Body of pancreas (tissue), 4 donors: ENCODE measurements around the gene PIGR. TPM values are rescaled to one million over a fixed set of nuclear protein-coding genes. Genes with fewer than 3 reads are reported as not detected.

Experiments
- ATAC-seq: fragments of 150-250 bp; one replicate; pipeline ENCODE4 v1.9.1; 2016
- DNase-seq, 4 donors: peaks; one replicate each; pipeline ENCODE4 v3.0.0-alpha.2; 2019
- H3K27ac ChIP-seq, 4 donors: fragments of 200-600 bp; sonication (generic); 1 replicate in 3 of 4; 2 replicates in 1 of 4; pipeline versions ENCODE4 v1.5.1 to v1.6.1; 2016 to 2019; ENCODE audit warnings: mild to moderate bottlenecking in 1 of 4, mixed read lengths in 1 of 4, moderate library complexity in 1 of 4
- H3K27me3 ChIP-seq, 2 donors: fragments of 200-600 bp; sonication (generic); one replicate each; pipeline ENCODE4 v1.6.0; 2016; ENCODE audit warnings: mild to moderate bottlenecking in 1 of 2
- H3K36me3 ChIP-seq, 2 donors: fragments of 200-600 bp; sonication (generic); replicated peaks in 1 of 2; 2 replicates each; pipeline ENCODE4 v1.5.1; 2016; ENCODE audit warnings: low read depth in 2 of 2; ENCODE audit not compliant: insufficient read depth in 1 of 2
- H3K4me1 ChIP-seq: fragments of 200-600 bp; sonication (generic); one replicate; pipeline ENCODE4 v1.6.0; 2016
- H3K4me3 ChIP-seq, 2 donors: fragments of 200-600 bp; sonication (generic); 1 replicate in 1 of 2; 2 replicates in 1 of 2; pipeline ENCODE4 v1.5.1; 2016 to 2019
- H3K9me3 ChIP-seq, 3 donors: fragments of 200-600 bp; sonication (generic); 1 replicate in 2 of 3; 2 replicates in 1 of 3; pipeline ENCODE4 v1.5.1; 2016
- CTCF ChIP-seq, 7 experiments: fragments of 450-650 bp in 4 of 7; fragments of 200-600 bp in 3 of 7; sonication (generic) in 3 of 7; IDR thresholded peaks; one replicate each; pipeline ENCODE4 v1.5.1; 2016 to 2019; ENCODE audit warnings: antibody characterized with exemption in 7 of 7
- POLR2A ChIP-seq, 3 donors: fragments of 450-650 bp; IDR thresholded peaks; one replicate each; pipeline ENCODE4 v1.6.1; 2016; ENCODE audit warnings: antibody characterized with exemption in 3 of 3, mild to moderate bottlenecking in 2 of 3
- WGBS, 2 donors: methylation state at CpG; one replicate each; pipeline ENCODE4 v1.1.5; 2017; 5-methylcytosine and 5-hydroxymethylcytosine counted together
- intact Hi-C: fragments of 100-400 bp; cut with DNase I; formaldehyde crosslinking; loops from one replicate; pipeline ENCODE4 v1.15.1; 2023
- total RNA-seq, 2 donors: library from RNA; depleted of rRNA; stranded (reverse); fragments of >200 nt; gene quantifications; one replicate each; pipeline ENCODE4 v1.1.0, GENCODE V29; 2016

The PIGR gene
- total RNA-seq, 2 donors from 2014 or later = 14.8 to 45.1 TPM

GRCh38 chr1:206933333-206933945 is 12.8 kb downstream of the PIGR start:
- no peak overlapping the region for H3K4me3 ChIP-seq
- H3K9me3 ChIP-seq = no peaks in the 10 kb centered on the region
- WGBS, 2 donors = 57 to 76% methylated on average over 6 to 8 of the region's 8 CpGs
- DNase-seq (peak; percentile 32 to 58 (median 40)), ATAC-seq (no peak)
- no peak overlapping the region for H3K27ac ChIP-seq
- H3K4me1 ChIP-seq = no peaks in the 10 kb centered on the region
- no peaks in the 10 kb centered on the region for H3K36me3 ChIP-seq
- H3K27me3 ChIP-seq = no peaks in the 10 kb centered on the region
- TF ChIP-seq CTCF (IDR thresholded peaks at IDR 0.05) = peak; percentile 23 to 53 (median 33)
- no peak for TF ChIP-seq POLR2A (IDR thresholded peaks at IDR 0.05)
- intact Hi-C loops = no loop called here

- no peak overlapping the region for H3K27ac ChIP-seq
Observed at GRCh38 chr1:206932177-206932576, 14.1 kb downstream of the PIGR start.

GRCh38 chr1:206931709-206932108 is 14.6 kb downstream of the PIGR start:
- H3K27me3 ChIP-seq = no peaks in the 10 kb centered on the region

More at GRCh38 chr1:206932177-206932576, 14.1 kb downstream of the PIGR start:
- no peaks in the 10 kb centered on the region for H3K4me1 ChIP-seq
- H3K9me3 ChIP-seq = no peaks in the 10 kb centered on the region
- intact Hi-C loops = no loop called here
- DNase-seq = no peak
- no peak overlapping the region for H3K4me3 ChIP-seq
- TF ChIP-seq CTCF (IDR thresholded peaks at IDR 0.05) = no peak
- TF ChIP-seq POLR2A (IDR thresholded peaks at IDR 0.05) = no peak
- H3K27me3 ChIP-seq = no peaks in the 10 kb centered on the region
- 70 to 79% methylated on average over 7 to 8 of the region's 8 CpGs for WGBS, 2 donors
- no peak for ATAC-seq
- no peaks in the 10 kb centered on the region for H3K36me3 ChIP-seq

GRCh38 chr1:206930210-206930798 is 16.0 kb downstream of the PIGR start:
- no peaks in the 10 kb centered on the region for H3K36me3 ChIP-seq
- no peak overlapping the region for H3K4me3 ChIP-seq
- H3K27me3 ChIP-seq = no peaks in the 10 kb centered on the region
- TF ChIP-seq POLR2A (IDR thresholded peaks at IDR 0.05) (no peak), CTCF (IDR thresholded peaks at IDR 0.05) (no peak)
- WGBS, 2 donors = 73 to 86% methylated on average over 10 to 11 of the region's 17 CpGs
- H3K9me3 ChIP-seq = no peaks in the 10 kb centered on the region
- intact Hi-C loops = no loop called here
- H3K4me1 ChIP-seq = no peaks in the 10 kb centered on the region
- H3K27ac ChIP-seq = no peak overlapping the region
- DNase-seq (peak in 1 of 4 donors; percentile 31), ATAC-seq (no peak)

More at GRCh38 chr1:206931709-206932108, 14.6 kb downstream of the PIGR start:
- Histone ChIP-seq H3K4me1 (no peaks in the 10 kb centered on the region), H3K36me3 (no peaks in the 10 kb centered on the region), H3K9me3 (no peaks in the 10 kb centered on the region), H3K4me3 (no peak overlapping the region), H3K27ac (no peak overlapping the region)
- intact Hi-C loops = no loop called here
- WGBS, 2 donors = 70 to 75% methylated on average over 6 of the region's 6 CpGs
- TF ChIP-seq CTCF (IDR thresholded peaks at IDR 0.05) (no peak), POLR2A (IDR thresholded peaks at IDR 0.05) (no peak)
- ATAC-seq (no peak), DNase-seq (no peak)

- DNase-seq (no peak), ATAC-seq (no peak)
- Histone ChIP-seq H3K4me1 (no peaks in the 10 kb centered on the region), H3K9me3 (no peaks in the 10 kb centered on the region), H3K36me3 (no peaks in the 10 kb centered on the region), H3K27me3 (no peaks in the 10 kb centered on the region), H3K4me3 (no peak overlapping the region), H3K27ac (no peak overlapping the region)
- TF ChIP-seq POLR2A (IDR thresholded peaks at IDR 0.05) (no peak), CTCF (IDR thresholded peaks at IDR 0.05) (no peak)
- WGBS, 2 donors = 80% methylated on average over 6 of the region's 6 CpGs
- intact Hi-C loops = no loop called here
Observed at GRCh38 chr1:206929524-206929923, 16.7 kb downstream of the PIGR start.
